ENCODE results near the gene POGZ. TPM values are rescaled to one million over a fixed set of nuclear protein-coding genes. Genes with fewer than 3 reads are reported as not detected.

The POGZ gene
- total RNA-seq, 1 experiment from 2014 or later: 80.6 TPM

GRCh38 chr1:151384584-151384983 is 74.7 kb downstream of the POGZ start:
- POLR2A ChIA-PET: interaction anchor here (2.3 kb wide), 1 partner anchor 14 kb away, joined by 6 read pairs; the partner anchor contains the start of gene PSMB4
- CTCF ChIA-PET: interaction anchor here (1.1 kb wide), 1 partner anchor 44 kb away, joined by 3 read pairs; no protein-coding TSS in a partner anchor
- no peaks in the 10 kb centered on the region for H3K27me3 ChIP-seq (ENCODE audit: insufficient read depth, low read length)

GRCh38 chr1:151377150-151377884 is 82.0 kb downstream of the POGZ start:
- Histone ChIP-seq H3K4me3 (replicated peaks in 1 of 2; ENCODE audit: low read depth in 1 of 2, low read length in 2 of 2) (no peak overlapping the region), H3K9ac (ENCODE audit: low read length) (no peak overlapping the region), H3K36me3 (ENCODE audit: control insufficient read depth in 1 of 2, insufficient read depth in 2 of 2, low read length in 2 of 2) (no peaks in the 10 kb centered on the region), H3K4me2 (ENCODE audit: low read length) (no peak overlapping the region), H3K4me1 (ENCODE audit: control insufficient read depth in 1 of 2, insufficient read depth in 2 of 2, low read length in 2 of 2) (no peaks in the 10 kb centered on the region), H3K27me3 (ENCODE audit: insufficient read depth, low read length) (no peaks in the 10 kb centered on the region), H3K9me2 (ENCODE audit: insufficient read depth) (no peaks in the 10 kb centered on the region), H2AFZ (ENCODE audit: low read depth, low read length, poor library complexity, severe bottlenecking) (no peak overlapping the region), H3K27ac (ENCODE audit: low read depth, low read length) (no peak overlapping the region), H3K79me2 (ENCODE audit: insufficient read depth, low read length) (no peaks in the 10 kb centered on the region), H3K9me3 (ENCODE audit: control insufficient read depth in 1 of 2, insufficient read depth in 1 of 2, low read depth in 1 of 2, low read length in 2 of 2) (no peaks in the 10 kb centered on the region), H4K20me1 (ENCODE audit: insufficient read depth) (no peaks in the 10 kb centered on the region)
- DNase-seq (ENCODE audit: low read depth, low spot score) (no peak), ATAC-seq (no peak)
- CTCF ChIA-PET: no interaction called here
- BruUV-seq (replicated peaks): no TSS peak
- intact Hi-C loops (cut with micrococcal nuclease): no loop called here
- POLR2A ChIA-PET: no interaction called here
- RAD21 ChIA-PET (ENCODE audit: low non-redundant PET in 1 of 2, low total read pairs in 2 of 2, uncharacterized antibody in 2 of 2, unreplicated experiment in 2 of 2): no interaction called here
- TF ChIP-seq ZBTB33 (IDR thresholded peaks at IDR 0.05; ENCODE audit: extremely low read depth, insufficient replicate concordance, low read length) (no peak), CTCF (IDR thresholded peaks at IDR 0.05 in 2 of 3, conservative IDR thresholded peaks at IDR 0.05 in 1 of 3; ENCODE audit: borderline replicate concordance in 1 of 3, insufficient read depth in 1 of 3, low read depth in 2 of 3, low read length in 2 of 3) (no peak), EGR1 (IDR thresholded peaks at IDR 0.05; ENCODE audit: low read depth) (no peak), MAX (IDR thresholded peaks at IDR 0.05) (no peak), ZFX (IDR thresholded peaks at IDR 0.05) (no peak), TCF7L2 (IDR thresholded peaks at IDR 0.05; ENCODE audit: borderline replicate concordance, extremely low read depth, insufficient read depth, insufficient read length) (no peak), REST (IDR thresholded peaks at IDR 0.05; ENCODE audit: low read depth) (no peak), POLR2A (IDR thresholded peaks at IDR 0.05; ENCODE audit: borderline replicate concordance, extremely low read depth, insufficient read depth, insufficient read length) (no peak)

More at GRCh38 chr1:151384584-151384983, 74.7 kb downstream of the POGZ start:
- intact Hi-C loops (cut with micrococcal nuclease): no loop called here
- Histone ChIP-seq H4K20me1 (ENCODE audit: insufficient read depth) (no peaks in the 10 kb centered on the region), H3K9me2 (ENCODE audit: insufficient read depth) (no peaks in the 10 kb centered on the region), H2AFZ (ENCODE audit: low read depth, low read length, poor library complexity, severe bottlenecking) (no peak overlapping the region), H3K4me3 (replicated peaks in 1 of 2; ENCODE audit: low read depth in 1 of 2, low read length in 2 of 2) (no peak overlapping the region), H3K79me2 (ENCODE audit: insufficient read depth, low read length) (no peaks in the 10 kb centered on the region), H3K4me1 (ENCODE audit: control insufficient read depth in 1 of 2, insufficient read depth in 2 of 2, low read length in 2 of 2) (no peaks in the 10 kb centered on the region), H3K4me2 (ENCODE audit: low read length) (no peak overlapping the region), H3K9me3 (ENCODE audit: control insufficient read depth in 1 of 2, insufficient read depth in 1 of 2, low read depth in 1 of 2, low read length in 2 of 2) (no peaks in the 10 kb centered on the region), H3K9ac (ENCODE audit: low read length) (no peak overlapping the region), H3K36me3 (ENCODE audit: control insufficient read depth in 1 of 2, insufficient read depth in 2 of 2, low read length in 2 of 2) (no peaks in the 10 kb centered on the region), H3K27ac (ENCODE audit: low read depth, low read length) (no peak overlapping the region)
- DNase-seq (ENCODE audit: low read depth, low spot score) (no peak), ATAC-seq (no peak)
- no TSS peak for BruUV-seq (replicated peaks)
- RAD21 ChIA-PET (ENCODE audit: low non-redundant PET in 1 of 2, low total read pairs in 2 of 2, uncharacterized antibody in 2 of 2, unreplicated experiment in 2 of 2): no interaction called here
- TF ChIP-seq ZFX (IDR thresholded peaks at IDR 0.05): no peak
- no peak for TF ChIP-seq CBX3 (IDR thresholded peaks at IDR 0.05; ENCODE audit: low read depth)
- no peak for TF ChIP-seq SP1 (IDR thresholded peaks at IDR 0.05; ENCODE audit: low read depth)
- no peak for TF ChIP-seq RAD21 (IDR thresholded peaks at IDR 0.05; ENCODE audit: low read depth)
- no peak for TF ChIP-seq EGR1 (IDR thresholded peaks at IDR 0.05; ENCODE audit: low read depth)
- no peak for TF ChIP-seq POLR2AphosphoS5 (IDR thresholded peaks at IDR 0.05; ENCODE audit: low read depth, low read length)

All from HCT116 (cell line).